Stomach (tissue), 4 donors: ENCODE data around the gene TFCP2L1.

Experiments
- EP300 ChIP-seq: sonication (generic); formaldehyde crosslinking; IDR thresholded peaks from one replicate; pipeline ENCODE4 v1.6.1; 2017; ENCODE audit warnings: antibody characterized with exemption
- POLR2A ChIP-seq, 4 donors: fragments of 450-650 bp; IDR thresholded peaks; one replicate each; pipeline ENCODE4 v1.6.1; 2016; ENCODE audit warnings: antibody characterized with exemption in 4 of 4, control low read depth in 2 of 4, mild to moderate bottlenecking in 1 of 4, moderate library complexity in 1 of 4
- POLR2AphosphoS5 ChIP-seq, 3 donors: sonication (generic); formaldehyde crosslinking; IDR thresholded peaks; one replicate each; pipeline ENCODE4 v1.6.1; 2016; ENCODE audit warnings: antibody characterized with exemption in 3 of 3
- TF ChIP-seq, protein P1 (sequence below), 7 experiments: fragments of 450-650 bp in 4 of 7; fragments of 200-600 bp in 3 of 7; sonication (generic) in 3 of 7; IDR thresholded peaks; one replicate each; pipeline ENCODE4 v1.5.1; 2016 to 2019; ENCODE audit warnings: antibody characterized with exemption in 7 of 7, control low read depth in 2 of 7, mild to moderate bottlenecking in 1 of 7

DNA sequence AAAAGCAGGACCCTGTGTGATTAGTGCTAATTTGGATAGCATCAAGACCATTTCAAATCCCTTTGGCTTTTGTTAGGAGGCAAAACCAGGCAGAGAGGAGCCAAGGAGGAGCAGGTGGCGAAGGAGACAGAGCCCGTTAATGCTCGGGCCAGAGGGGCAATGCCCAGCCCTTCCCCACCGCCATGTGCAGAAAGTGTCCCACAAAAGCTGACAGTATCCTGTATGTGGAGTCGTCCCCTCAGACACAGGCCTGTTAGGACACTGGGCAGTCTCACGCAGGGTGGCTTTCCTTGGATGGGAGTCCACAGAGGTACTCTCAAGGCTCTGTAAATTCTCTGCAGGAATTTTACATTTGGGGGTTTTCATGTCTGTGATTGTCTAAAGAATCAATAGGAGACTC is 44.8 kb upstream of the TFCP2L1 start:
- TF ChIP-seq, protein P1, sequence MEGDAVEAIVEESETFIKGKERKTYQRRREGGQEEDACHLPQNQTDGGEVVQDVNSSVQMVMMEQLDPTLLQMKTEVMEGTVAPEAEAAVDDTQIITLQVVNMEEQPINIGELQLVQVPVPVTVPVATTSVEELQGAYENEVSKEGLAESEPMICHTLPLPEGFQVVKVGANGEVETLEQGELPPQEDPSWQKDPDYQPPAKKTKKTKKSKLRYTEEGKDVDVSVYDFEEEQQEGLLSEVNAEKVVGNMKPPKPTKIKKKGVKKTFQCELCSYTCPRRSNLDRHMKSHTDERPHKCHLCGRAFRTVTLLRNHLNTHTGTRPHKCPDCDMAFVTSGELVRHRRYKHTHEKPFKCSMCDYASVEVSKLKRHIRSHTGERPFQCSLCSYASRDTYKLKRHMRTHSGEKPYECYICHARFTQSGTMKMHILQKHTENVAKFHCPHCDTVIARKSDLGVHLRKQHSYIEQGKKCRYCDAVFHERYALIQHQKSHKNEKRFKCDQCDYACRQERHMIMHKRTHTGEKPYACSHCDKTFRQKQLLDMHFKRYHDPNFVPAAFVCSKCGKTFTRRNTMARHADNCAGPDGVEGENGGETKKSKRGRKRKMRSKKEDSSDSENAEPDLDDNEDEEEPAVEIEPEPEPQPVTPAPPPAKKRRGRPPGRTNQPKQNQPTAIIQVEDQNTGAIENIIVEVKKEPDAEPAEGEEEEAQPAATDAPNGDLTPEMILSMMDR (IDR thresholded peaks at IDR 0.05), result no peak
- TF ChIP-seq POLR2A (IDR thresholded peaks at IDR 0.05), result no peak
- no peak for TF ChIP-seq EP300
- no peak for TF ChIP-seq POLR2AphosphoS5 (IDR thresholded peaks at IDR 0.05)
